Epithelial cell of prostate (primary cell): ENCODE results near the gene EFEMP1.

Experiments
- DNase-seq: peaks from one replicate; pipeline ENCODE4 v3.0.0-alpha.2; 2011; ENCODE audit warnings: low read depth, low spot score
- H3K27ac ChIP-seq: fragments of 450-650 bp; 2 replicates; pipeline ENCODE4 v1.5.1; 2017; ENCODE audit warnings: mild to moderate bottlenecking

EFEMP1 gene

DNA sequence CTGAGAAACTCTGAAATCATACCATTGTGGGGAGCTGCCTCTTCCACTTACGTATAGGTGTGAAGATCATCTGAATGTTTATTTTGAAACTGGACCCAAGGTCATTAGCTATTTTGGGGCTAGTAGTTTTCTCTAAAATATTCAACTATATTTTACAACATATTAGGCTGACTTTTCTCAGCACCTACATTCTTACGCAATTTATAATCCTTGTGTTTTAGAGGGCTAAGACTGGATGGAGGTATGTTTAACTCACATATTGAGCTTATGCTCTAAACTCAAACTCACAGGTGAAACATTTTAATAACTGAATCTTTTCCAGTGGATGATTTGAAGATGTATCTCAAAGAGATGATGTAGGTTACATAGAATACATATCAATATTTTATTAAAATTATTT, 49.2 kb downstream of the EFEMP1 start:
- H3K27ac ChIP-seq = no peak overlapping the region
- DNase-seq = no peak

DNA sequence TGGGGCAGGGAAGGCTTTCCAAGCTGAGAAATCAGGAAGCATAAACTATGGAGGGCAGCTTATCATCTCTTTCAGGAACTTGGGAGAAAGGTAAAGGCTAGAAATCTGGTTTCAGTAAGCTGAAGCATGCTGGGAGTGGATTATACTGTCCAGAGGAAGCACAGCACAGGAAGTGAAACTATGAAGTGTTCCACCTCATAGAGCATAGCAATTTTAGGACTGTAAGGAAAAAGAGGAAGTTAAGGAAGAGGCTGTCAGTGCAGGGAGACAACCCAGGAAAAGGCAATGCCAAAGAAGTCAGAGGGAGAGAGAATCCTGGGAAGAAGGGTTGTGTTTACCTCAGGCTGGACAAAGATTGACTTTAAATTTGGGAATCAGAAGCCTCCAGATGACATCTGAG, 51.9 kb downstream of the EFEMP1 start:
- DNase-seq = no peak
- H3K27ac ChIP-seq = peak overlapping the region; percentile 1

DNA sequence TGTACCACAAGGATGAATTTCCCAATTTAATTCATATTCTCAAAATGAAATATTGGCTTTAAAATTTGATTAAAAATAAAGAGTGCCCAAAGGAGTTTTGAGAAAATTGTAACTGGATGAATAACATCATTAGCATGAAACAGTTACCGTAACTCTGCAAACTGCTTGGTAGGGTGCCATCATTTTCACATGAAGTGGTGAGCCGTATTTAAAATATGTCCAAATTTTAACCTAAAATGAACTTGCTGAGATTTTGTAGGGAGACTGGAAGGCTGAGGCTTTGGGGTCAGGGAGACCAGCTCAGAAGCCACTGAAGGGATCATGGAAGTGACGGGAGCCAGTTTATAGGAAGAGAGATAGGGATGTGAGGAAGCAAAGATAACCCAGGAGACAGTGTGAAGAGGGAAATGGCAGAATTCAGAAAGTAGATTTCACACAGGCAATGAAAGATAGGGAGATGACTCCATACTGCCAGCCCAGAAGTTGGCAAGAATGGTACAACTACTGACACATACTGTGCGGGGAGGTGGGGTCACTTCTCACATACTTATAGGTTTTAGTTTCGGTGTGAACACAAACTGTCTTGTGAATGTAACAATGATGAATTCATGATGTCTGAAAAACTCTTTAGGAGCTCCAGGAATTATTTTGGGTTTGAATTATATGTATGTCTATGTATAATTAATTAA, 53.8 kb downstream of the EFEMP1 start:
- no peak for DNase-seq
- no peak overlapping the region for H3K27ac ChIP-seq

DNA sequence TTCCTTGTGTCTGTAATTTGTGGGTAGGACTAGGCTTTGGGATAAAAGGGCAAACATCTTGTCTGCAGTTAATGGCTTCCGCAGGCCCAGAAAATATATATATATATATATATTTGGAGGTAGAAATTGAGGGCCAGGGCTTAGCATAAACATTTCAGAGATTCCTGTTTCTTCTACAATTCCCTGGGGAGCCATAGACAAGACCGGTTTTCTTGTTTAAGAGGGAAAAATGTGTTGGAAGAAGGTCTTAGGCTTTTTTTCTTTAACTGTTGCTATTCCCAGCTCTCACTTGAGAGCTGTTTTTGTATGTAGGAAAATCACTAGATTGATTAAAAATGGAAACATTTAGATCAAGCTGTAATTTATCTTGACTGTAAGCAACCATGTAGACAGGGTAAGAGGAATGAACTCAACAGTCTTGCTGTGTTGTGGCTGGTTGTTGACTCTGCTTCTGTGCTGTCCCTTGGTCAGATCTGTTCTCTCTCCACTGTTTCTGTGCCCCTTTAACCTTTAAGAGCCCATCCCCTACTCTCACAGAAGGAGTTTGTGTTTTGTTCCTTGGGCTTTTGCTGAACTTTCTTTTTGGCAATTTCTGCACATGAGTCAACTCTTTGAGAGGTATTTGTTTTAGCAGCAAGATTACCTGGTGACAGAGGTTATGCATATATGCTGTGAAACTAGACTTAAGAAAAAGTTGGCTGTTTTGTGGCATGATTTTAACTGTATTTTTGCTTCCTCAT, 58.3 kb downstream of the EFEMP1 start:
- DNase-seq = no peak
- H3K27ac ChIP-seq = peak overlapping the region; percentile 30

DNA sequence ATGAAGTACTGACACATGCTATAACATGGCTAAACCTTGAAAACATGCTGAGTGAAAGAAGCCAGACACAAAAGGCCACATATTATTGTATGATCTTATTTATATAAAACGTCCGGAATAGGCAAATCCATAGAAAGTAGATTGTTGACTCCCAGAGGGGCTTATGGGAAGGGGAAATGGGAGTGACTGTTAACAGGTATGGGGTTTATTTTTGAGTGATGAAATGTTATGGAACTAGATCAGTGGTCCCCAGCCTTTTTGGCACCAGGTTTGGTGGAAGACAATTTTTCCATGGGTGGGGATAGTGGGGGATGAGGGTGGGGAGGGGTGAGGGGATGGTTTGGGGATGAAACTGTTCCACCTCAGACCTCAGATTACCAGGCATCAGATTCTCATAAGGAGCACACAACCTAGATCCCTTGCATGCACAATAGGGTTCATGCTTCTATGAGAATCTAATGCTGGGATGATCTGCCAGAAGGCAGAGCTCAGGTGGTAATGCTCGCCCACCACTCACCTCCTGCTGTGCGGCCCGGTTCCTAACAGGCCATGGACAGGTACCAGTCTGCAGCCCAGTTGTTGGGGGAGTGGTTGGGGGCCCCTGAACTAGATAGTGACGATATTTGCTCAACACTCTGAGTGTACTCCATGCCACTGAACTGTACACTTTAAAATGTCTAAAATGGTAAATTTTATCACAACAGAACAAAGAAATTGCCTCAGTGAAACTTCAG, 59.1 kb downstream of the EFEMP1 start:
- peak overlapping the region; percentile 95 for H3K27ac ChIP-seq
- DNase-seq = no peak

DNA sequence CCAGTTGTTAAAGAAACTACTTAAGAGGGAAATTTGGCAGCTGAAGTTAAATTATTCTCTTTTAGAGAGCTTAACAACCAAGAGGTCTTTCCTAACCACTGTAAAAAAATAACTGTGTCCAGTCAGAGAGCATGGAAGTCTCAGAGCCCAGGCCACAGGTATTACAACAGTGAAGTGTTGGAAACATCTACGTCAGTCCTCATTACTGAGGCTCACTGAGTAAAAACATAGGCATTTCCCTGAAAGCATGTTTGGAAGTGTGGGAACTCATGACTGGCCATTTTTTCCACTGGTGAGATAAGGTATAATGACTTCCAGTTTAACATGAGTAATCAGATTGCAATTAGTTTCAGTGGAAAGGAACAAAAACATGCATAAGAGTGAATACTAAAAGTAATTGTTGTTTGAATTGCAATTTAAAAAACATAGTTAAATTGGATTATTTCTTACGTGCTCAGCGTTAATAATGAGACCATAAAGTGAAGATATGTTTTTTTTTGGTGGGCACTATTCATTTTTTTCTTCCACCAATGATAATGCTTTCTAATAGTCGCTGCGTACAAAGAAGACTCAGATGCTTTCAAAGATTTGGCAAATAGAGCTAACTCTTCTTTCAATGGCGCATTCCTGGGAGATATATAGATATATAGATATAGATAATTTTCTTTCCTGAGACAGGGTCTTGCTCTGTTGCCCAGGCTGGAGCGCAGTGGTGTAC, 60.8 kb downstream of the EFEMP1 start:
- peak; percentile 98 for DNase-seq
- H3K27ac ChIP-seq = peak overlapping the region; percentile 95

DNA sequence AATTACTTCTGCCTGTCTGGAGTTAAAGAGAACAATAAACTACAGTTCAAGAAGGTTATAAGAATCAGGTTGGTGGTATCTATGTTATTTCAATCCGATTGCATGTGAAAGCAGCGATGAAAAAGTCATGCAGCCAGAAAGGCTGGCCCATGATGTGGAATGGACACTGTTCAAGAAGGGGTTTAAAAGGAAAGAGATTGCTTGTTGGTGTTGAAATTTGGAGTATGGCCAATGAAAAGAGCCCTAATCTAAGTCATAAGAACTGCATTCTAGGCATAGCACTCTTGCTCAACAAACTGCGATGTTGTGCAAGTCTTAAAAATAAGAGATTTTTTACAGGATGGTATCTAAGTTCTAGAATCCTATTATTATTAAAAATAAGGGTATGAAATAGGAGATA, 61.3 kb downstream of the EFEMP1 start:
- DNase-seq = peak; percentile 70
- peak overlapping the region; percentile 95 for H3K27ac ChIP-seq

DNA sequence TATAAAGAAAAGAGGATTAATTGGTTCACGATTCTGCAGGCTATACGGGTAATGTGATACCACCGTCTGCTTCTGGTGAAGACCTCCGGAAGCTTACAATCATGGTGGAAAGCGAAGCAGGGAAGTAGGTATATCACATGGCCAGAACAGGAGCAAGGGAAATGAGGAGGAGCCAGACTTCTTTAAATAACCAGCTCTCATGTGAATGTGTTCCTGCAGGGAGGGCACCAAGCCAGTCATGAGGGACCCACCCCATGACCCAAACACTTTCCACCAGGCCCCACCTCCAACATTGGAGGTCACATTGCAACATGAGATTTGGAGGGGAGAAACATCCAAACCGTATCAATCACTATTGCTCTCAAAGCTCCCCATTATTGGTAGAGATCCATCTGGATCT, 61.8 kb downstream of the EFEMP1 start:
- peak overlapping the region; percentile 95 for H3K27ac ChIP-seq
- DNase-seq = no peak

DNA sequence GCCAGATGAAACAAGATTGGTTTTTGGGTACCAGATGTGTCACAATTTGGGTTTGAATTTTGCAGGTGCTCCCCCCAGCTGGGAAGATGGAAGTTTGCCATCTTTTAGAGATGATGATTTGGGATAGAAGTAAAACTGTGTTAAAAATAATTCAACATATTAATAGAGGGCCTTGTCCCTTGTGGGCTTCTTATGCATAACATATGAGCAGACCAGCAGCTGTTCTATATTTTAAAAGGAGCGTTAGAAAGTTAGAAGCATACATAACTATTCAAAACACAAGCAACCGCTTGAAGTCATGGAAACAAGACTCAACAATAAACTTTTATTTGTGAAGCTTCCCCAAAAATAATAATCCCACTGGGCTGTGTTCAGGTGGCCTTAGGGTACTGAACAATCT, 62.8 kb downstream of the EFEMP1 start:
- peak overlapping the region; percentile 95 for H3K27ac ChIP-seq
- DNase-seq = no peak

DNA sequence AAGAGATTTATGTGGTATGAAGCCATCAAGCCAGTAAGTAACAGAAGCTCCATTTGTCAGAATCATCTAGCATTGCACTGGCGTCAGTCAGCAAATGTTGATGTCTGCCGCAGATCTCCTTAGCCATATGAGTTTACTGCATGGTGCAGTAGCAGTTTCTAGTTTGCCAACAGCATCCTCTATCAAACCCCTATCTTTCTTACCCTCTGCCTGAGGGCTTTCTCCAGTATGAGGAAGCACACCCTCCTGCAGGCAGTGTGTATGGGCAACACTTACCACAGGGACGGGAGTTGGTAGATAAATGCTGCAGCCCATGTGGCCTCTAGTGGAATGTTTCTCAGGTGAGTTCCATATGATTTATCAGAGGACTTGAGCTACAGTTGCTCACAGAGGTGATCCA, 63.7 kb downstream of the EFEMP1 start:
- no peak overlapping the region for H3K27ac ChIP-seq
- no peak for DNase-seq

DNA sequence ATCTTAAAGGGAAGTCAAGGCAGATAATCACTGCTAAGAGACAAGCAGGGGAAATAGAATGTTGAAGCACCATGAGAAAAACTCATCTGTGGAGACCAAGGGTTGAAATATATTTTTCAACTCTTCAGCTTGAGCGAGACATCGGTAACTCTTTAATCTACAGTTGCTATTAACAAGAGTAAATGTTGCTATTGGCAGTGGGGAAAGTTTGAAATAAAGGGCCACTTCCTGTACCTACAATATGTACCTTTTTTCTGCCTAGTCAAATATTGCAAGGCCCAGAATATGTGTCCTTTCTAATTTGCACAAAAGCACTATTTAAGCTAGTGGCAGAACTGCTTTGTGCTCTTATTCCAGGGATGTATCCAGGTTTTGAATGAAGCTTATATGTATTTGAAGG, 65.8 kb downstream of the EFEMP1 start:
- peak overlapping the region; percentile 91 for H3K27ac ChIP-seq
- DNase-seq = no peak

DNA sequence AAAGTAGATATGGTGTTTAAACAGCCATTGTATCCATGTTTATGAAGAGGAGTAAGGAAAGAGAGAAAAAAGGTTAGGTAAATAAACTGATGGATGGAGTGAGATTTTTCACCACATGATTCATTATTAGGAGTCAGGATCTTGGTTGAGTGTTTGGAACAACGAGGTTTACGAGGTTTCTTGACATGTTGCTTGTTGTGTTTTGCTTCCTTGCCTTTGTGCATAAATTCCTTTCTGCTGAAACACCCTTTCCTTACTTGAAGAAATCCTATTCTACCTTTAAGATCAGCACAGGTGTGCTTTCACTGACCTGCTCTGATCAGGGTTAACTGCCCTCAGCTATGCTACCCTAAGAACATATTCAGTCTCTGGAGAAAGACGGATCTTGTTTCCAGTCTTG, 66.6 kb downstream of the EFEMP1 start:
- peak; percentile 93 for DNase-seq

DNA sequence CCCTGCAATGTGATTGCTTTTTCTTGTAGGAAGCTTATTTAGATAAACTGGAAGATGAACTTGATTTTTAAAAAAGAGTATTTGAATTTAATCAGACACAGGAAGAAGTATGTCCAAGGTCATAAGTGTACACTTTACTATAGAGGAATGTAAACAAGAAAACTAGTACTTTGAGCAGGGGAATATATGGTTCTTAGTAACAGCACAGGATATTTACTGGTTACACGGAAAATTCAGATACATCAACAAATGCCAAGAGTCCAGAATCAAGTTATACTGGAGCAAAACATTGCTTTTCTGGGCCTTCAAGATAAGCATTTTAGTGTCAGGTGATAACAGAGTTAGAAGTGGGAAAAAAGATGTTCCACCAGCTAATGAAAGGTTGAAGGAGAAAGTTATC, 75.5 kb downstream of the EFEMP1 start:
- no peak overlapping the region for H3K27ac ChIP-seq
- DNase-seq = no peak

More for the DNA sequence above, 66.6 kb downstream of the EFEMP1 start:
- H3K27ac ChIP-seq = peak overlapping the region; percentile 91

DNA sequence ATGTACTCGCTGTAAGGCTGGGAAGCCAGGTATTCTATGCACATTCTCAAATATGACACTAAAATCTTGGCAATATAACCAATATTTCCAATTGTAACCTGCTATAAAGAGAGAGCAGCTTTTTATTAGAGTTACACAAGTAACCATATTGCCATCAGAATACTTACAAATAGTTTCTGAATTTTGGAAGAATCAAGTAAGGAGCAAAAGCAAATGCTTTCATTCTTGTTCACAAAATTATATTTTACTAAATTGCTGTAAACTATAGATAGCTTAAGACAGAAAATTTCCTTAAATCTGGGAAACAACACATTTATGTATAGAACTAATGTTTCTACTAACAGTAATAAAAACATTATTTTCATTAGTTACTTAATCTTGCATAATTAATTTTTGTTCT, 77.2 kb downstream of the EFEMP1 start:
- DNase-seq = no peak
- no peak overlapping the region for H3K27ac ChIP-seq

DNA sequence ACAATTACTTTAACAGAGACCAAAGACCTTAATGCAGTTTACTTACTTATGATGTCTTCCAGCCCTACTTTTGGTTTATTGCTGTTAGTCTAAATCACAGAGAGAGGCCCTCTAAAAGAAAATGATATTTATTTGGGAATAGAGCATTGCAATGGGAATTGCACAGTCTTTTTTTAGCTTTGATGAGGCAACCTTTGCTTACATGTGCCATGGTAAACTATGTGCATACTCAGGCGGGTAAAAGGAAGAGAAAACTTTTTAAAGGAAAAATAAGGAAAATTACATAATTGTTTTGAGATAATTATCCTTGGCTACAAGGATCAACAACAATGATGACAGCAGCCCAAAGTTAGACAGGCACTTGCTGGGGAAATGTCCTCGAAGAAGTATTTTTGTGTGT, 78.6 kb downstream of the EFEMP1 start:
- no peak for DNase-seq
- H3K27ac ChIP-seq = peak overlapping the region; percentile 96

DNA sequence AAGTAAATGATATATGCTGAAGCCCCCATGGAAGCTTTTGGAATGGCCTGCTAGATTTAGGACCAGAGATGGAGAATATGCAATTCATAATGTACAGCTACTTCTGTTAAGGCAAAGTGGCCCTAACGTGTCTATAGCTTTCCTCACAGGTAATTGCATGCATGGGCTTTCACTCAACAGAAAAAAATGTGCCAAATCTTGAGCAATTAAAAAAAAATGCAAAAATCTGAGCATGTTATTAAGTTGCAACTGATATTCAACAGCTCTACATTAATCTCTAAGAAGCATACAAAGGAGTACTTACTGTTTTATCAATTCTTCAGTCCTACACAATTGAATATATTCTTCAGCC, 79.6 kb downstream of the EFEMP1 start:
- H3K27ac ChIP-seq = peak overlapping the region; percentile 96
- DNase-seq = no peak

DNA sequence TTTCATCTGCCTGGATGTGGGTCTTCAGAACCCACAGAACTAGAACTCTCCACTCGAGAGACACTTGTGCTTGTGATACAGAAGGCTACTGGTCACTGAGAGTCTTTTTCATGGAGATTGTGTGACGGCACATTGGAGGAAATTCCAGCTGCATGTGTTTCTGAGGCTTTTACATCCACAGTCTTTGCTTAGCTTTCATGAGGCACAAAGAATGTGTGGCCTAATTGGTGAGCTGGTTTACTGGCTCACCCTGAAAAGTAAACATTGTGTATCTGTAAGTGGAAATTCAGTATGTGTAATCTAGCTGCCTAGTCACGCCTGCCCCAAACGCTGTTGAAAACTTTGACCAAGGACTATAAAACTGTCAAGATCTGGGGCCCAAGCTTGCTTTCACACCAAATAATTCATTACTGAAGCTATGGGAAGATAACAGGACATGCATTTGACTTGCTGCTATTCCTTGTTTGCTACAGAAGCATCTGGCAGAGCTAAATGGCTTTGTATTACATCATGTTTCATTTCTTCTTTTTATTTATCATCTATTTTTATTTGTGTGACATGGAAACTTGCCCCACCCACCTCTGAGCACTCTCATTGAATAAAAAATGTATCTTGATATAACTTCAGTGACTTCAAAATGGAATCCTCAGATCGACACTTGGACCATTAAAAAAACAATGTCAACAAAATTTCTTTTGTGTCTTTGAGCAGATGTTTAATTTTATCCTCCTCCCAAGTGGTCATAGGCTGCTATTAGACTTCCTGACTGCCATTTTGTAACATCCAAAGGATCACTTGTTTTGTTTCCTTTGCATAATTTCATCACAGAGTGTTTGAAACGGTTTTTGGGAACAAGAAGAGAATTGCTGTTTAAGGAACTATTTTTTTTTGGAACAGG, 80.2 kb downstream of the EFEMP1 start:
- peak overlapping the region; percentile 96 for H3K27ac ChIP-seq
- DNase-seq = peak; percentile 95

DNA sequence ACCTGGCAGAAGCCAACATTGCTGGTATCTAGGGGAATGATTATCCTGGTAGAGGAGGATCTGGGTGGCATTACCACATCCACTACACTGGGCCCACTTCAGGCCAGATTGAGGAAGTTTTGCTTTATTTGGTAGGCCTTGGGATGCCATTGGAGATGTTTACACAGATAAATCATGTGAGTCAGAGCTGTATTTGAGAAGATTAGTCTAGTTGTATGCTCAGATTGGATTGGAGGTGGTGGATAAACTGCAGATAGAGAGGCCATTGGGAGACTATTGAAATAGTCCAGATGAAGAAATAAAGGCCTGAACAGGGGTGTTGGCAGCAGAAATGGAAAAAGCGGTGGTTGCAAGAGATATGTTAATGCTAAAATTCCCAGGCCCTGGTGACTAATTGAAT, 81.5 kb downstream of the EFEMP1 start:
- peak overlapping the region; percentile 96 for H3K27ac ChIP-seq
- no peak for DNase-seq

DNA sequence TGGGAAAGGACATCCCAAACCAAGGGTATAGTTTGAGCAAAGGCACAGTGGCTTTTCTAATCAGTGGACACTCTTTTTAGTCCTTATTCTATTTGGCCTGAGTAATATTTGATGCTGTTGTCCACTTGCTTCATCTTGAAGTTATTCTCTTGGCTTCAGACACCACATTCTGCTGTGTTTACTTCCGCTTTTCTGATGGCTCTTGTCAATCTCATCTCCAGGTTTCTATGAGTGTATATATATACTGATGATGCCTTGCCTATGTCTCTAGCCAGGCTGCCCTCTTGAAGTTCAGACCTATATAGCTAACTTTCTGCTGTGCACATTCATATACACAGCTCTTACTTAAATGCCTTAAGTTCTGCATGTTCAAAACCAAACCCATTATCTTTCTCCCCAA, 83.1 kb downstream of the EFEMP1 start:
- DNase-seq = no peak

More for the DNA sequence above, 83.1 kb downstream of the EFEMP1 start:
- H3K27ac ChIP-seq = peak overlapping the region; percentile 96
